Mesodermal cell (in vitro differentiated cells): ENCODE data around the gene TYROBP. TPM values are rescaled to one million over a fixed set of nuclear protein-coding genes. Genes with fewer than 3 reads are reported as not detected.
"Not testable (repeated sequence)": the region's sequence is repeated elsewhere in the genome, so short reads cannot be mapped to it uniquely, and the experiment has no call there.

Experiments used
- H3K27ac ChIP-seq: 2 replicates; pipeline ENCODE4 v1.7.0; 2013; ENCODE audit warnings: mild to moderate bottlenecking, low read depth, low read length, moderate library complexity; ENCODE audit not compliant: severe bottlenecking
- H3K36me3 ChIP-seq: 2 replicates; pipeline ENCODE4 v1.7.1; 2013; ENCODE audit warnings: mild to moderate bottlenecking, low read length, moderate library complexity; ENCODE audit not compliant: control insufficient read depth, insufficient read depth
- H3K4me1 ChIP-seq: one replicate; pipeline ENCODE4 v1.7.1; 2013; ENCODE audit warnings: mild to moderate bottlenecking, low read length; ENCODE audit not compliant: insufficient read depth, control insufficient read depth, poor library complexity, severe bottlenecking
- H3K4me3 ChIP-seq: 2 replicates; pipeline ENCODE4 v1.7.0; 2013; ENCODE audit warnings: low read length, control low read depth, mild to moderate bottlenecking; ENCODE audit not compliant: insufficient read depth, poor library complexity, severe bottlenecking; ENCODE audit errors: extremely low read depth
- H3K9me3 ChIP-seq: 2 replicates; pipeline ENCODE4 v1.7.1; 2013; ENCODE audit warnings: mild to moderate bottlenecking, low read length, moderate library complexity; ENCODE audit not compliant: control insufficient read depth
- whole genome bisulfite sequencing, 2 experiments: methylation state at CpG; one replicate each; pipeline ENCODE4 v1.1.5; 2013; ENCODE audit warnings: missing lambda C conversion rate in 2 of 2; ENCODE audit not compliant: insufficient coverage in 2 of 2; 5-methylcytosine and 5-hydroxymethylcytosine counted together
- polyA plus RNA-seq, 2 experiments: library from polyadenylated mRNA; stranded (reverse); fragments of 50-300 nt; gene quantifications; one replicate each; pipeline ENCODE4 v1.2.3, GENCODE V29; 2013

The TYROBP gene
- polyA plus RNA-seq (2013, experiment 1 of 2): 0.70 TPM
- polyA plus RNA-seq (2013, experiment 2 of 2): 0.76 TPM

DNA sequence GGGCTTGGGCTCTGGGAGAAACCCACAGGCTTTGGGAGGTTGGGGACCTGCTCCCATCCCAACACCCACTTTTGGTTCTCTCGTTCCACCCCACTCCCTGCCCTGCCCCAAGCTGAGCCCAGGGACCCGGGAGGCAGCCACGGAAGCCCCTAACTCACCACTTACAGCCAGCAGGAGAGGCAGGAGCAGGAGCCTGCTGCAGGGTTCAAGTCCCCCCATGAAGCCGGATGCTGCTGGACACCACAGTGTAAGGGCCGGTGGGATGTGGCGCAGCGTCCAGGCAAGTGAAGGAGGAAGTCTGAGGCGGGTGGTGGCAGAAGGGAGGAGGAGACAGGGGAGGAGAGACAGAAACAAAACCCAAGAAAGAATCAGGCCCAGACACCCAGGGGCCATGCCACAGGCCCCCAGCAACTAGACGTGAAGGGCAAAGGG is at the start of gene TYROBP:
Gene TYROBP, minus strand, starts transcription at position 286 of the 432 bp plus-strand sequence. Its CDS starts 67 bp downstream, at position 219.
- H3K36me3 ChIP-seq: no peaks in the 10 kb centered on the region
- H3K9me3 ChIP-seq: no peaks in the 10 kb centered on the region
- H3K4me1 ChIP-seq: peaks cover 4% of the 10 kb centered on the region
- no peak within 1 kb of the TSS for H3K27ac ChIP-seq
- no peak within 1 kb of the TSS for H3K4me3 ChIP-seq
- 88 to 90% methylated on average over 8 of the region's 9 CpGs for WGBS, 2 experiments

DNA sequence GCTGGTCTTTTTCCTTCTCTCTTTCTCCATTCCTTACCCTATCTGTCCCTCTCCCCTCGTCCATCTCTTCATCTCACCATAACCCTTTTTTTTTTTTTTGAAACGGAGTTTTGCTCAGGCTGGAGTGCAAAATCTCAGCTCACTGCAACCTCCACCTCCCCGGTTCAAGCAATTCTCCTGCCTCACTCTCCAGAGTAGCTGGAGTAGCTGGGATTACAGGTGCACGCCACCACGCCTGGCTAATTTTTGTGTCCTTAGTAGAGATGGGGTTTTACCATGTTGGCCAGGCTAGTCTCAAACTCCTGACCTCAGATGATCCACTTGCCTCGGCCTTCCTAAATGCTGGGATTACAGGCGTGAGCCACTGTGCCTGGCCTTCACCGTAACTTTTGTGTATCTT is 49.3 kb upstream of the TYROBP start:
- not testable (repeated sequence) for H3K36me3 ChIP-seq
- WGBS, 2 experiments: 88 to 93% methylated on average over 5 to 6 of the region's 8 CpGs

DNA sequence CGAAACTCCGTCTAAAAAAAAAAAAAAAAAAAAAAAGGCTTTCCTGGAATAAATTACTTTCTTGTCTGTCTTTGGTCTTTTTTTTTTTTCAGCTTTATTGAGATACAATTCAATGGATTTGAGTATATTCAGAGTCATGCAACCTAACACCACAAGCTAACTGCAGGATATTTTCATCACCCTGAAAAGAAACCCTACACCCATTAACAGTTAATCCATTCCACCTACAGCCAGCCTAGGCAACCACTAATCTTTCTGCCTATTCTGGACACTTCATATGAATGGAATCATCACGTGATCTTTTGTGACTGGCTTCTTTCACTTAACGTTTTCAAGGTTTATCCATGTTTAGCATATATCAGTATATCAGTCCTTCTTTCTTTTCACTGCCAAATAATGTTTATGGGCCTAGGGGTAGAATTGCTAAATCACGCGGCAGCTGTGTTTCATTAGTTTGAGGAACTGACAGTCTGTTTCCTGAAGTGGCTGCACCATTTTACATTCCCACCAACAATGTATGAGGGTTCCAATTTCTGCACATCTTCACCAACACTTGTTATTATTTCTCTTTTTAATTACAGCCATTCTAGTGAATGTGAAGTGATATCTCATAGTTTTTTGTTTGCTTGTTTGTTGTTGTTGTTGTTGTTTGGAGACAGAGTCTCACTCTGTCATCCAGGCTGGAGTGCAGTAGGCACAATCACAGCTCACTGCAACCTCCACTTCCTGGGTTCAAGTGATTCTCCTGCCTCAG is 48.0 kb upstream of the TYROBP start:
- H3K9me3 ChIP-seq: no peaks in the 10 kb centered on the region
- no peaks in the 10 kb centered on the region for H3K4me1 ChIP-seq
- 56 to 71% methylated on average over 1 to 2 of the region's 6 CpGs for WGBS, 2 experiments
- H3K27ac ChIP-seq: no peak overlapping the region
- H3K36me3 ChIP-seq: no peaks in the 10 kb centered on the region
- no peak overlapping the region for H3K4me3 ChIP-seq

More for the DNA sequence above, 49.3 kb upstream of the TYROBP start:
- not testable (repeated sequence) for H3K4me1 ChIP-seq, H3K9me3 ChIP-seq, H3K4me3 ChIP-seq, H3K27ac ChIP-seq

DNA sequence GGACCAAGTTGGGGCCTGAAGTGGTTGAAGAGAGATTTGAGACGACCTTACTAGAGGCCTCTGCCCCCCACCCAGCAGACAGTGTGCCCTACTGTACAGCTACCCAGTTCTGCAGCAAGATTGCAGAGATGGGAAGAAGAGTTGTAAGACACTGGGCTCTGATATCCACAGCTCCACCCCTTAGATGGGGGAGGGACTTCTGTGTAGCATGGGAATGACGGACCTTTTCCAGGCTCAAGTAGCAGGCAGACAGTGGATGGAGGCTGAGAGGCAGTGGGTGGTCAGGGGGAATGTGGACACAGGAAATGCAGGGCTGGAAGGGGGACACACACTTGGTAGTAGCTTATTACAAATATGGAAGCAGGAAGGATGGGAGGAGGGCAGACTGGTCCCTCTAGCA is 41.0 kb upstream of the TYROBP start:
- no peaks in the 10 kb centered on the region for H3K36me3 ChIP-seq
- H3K27ac ChIP-seq: no peak overlapping the region
- H3K4me1 ChIP-seq: no peaks in the 10 kb centered on the region
- no peaks in the 10 kb centered on the region for H3K9me3 ChIP-seq
- WGBS, 2 experiments: 17 to 33% methylated on average over 1 of the region's 2 CpGs
- H3K4me3 ChIP-seq: no peak overlapping the region

DNA sequence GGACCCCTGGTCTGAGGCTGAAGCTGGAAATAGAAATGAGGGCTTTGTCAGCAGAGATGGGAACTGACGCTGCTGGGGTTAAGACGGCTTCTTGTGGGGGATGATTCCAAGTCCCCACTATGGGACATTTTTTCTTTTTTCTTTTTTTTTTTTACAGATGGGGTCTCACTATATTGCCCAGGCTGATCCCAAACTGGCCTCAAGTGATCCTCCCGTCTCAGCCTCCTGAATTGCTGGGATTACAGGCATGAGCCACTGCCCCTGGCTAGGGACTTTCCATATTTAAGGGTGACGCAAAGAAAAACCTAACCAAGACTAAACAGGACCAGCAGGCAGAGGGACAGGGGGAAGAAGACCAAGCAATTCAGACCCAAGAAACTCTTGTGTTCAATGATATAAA is 38.1 kb upstream of the TYROBP start:
- Histone ChIP-seq H3K36me3 (peaks cover 7% of the 10 kb centered on the region), H3K27ac (no peak overlapping the region), H3K4me3 (no peak overlapping the region), H3K4me1 (no peaks in the 10 kb centered on the region), H3K9me3 (no peaks in the 10 kb centered on the region)
- WGBS, 2 experiments: 83 to 100% methylated on average over 1 to 2 of the region's 4 CpGs

DNA sequence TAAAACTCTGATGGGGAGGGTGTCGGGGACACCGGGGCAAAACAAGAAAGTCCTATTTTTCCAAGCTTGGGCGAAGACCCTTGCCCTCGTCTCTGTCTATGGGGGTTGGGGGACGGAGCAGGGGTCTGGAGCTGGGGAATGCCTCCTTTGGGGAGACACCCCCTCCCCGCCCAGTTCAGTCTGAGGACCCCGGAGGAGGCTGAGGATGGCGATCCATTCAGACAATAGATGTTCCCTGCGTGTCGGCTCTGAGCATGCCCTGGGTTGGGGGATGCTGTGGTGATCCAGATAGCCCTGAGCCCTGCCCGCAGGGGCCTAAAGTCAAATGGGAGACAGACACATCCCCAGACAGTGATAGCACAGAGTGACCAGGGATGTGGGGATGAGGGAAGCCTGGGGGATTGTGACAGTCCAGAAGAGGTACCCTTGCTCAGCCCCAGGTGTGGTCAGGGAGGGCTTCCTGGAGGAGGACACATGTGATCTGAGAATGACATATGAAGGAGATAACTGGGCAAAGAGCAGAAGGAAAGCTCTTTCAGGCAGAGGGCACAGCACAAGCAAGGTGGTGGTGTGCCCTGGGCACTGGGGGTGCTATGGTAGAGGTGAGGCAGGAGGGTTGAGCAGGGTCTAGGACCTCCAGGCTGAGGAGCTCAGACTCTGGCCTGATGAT is 37.2 kb upstream of the TYROBP start:
- Histone ChIP-seq H3K4me1 (no peaks in the 10 kb centered on the region), H3K4me3 (no peak overlapping the region), H3K9me3 (no peaks in the 10 kb centered on the region), H3K27ac (no peak overlapping the region), H3K36me3 (peaks cover 7% of the 10 kb centered on the region)
- 93 to 100% methylated on average over 5 to 9 of the region's 11 CpGs for WGBS, 2 experiments

DNA sequence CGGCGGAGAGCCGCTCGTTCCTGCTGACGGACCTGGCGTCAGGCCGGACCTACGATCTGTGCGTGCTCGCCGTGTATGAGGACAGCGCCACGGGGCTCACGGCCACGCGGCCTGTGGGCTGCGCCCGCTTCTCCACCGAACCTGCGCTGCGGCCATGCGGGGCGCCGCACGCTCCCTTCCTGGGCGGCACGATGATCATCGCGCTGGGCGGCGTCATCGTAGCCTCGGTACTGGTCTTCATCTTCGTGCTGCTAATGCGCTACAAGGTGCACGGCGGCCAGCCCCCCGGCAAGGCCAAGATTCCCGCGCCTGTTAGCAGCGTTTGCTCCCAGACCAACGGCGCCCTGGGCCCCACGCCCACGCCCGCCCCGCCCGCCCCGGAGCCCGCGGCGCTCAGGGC is 36.5 kb upstream of the TYROBP start:
- no peak overlapping the region for H3K27ac ChIP-seq
- H3K4me1 ChIP-seq: no peaks in the 10 kb centered on the region
- H3K36me3 ChIP-seq: peaks cover 13% of the 10 kb centered on the region
- 93 to 97% methylated on average over 42 to 45 of the region's 52 CpGs for WGBS, 2 experiments
- H3K9me3 ChIP-seq: no peaks in the 10 kb centered on the region
- no peak overlapping the region for H3K4me3 ChIP-seq

DNA sequence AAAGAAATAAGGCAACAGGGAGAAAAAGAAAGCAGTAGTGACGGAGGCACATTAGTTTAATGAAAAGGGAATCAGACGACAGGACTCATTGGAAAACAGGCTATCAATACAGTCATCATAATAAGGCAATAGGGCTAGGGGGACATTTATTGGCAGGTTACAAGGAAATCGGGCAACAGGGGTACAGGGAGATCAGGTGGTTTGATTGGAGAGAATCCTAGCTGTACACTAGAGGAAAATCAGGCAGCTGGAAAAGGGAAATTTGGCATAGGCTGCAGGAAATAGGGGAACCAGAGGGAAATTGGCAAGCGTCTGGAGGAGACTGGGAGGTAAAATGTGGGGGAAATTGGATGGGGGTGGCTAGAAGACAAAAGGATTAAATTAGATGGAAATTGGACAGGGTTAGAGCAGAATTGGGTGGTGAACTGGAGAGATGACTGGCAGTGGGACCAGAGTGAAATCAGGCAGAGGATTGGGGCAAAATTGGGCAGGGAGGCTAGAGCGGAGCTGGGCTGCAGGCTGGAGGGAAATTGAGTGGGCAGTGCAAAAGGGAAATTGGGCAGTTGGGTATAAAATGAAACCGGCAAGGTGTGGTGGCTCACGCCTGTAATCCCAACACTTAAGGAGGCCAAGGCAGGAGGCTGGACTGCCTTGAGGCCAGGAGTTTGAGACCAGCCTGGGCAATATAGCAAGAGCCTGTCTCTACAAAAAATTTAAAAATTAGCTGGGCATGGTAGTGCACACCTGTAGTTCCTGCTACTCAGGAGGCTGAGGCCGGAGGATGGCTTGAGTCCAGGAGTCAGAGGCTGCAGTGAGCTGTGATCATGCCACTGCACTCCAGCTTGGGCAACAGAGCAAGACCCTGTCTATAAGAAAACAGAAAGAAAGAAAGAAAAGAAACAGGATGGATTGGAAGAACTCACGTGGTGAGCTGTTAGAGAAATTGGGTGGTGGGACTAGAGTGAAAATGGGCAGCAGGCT is 35.5 kb upstream of the TYROBP start:
- H3K9me3 ChIP-seq: no peaks in the 10 kb centered on the region
- H3K27ac ChIP-seq: no peak overlapping the region
- H3K4me3 ChIP-seq: no peak overlapping the region
- H3K4me1 ChIP-seq: no peaks in the 10 kb centered on the region
- peaks cover 16% of the 10 kb centered on the region for H3K36me3 ChIP-seq
- 91 to 96% methylated on average over 8 to 9 of the region's 9 CpGs for WGBS, 2 experiments

DNA sequence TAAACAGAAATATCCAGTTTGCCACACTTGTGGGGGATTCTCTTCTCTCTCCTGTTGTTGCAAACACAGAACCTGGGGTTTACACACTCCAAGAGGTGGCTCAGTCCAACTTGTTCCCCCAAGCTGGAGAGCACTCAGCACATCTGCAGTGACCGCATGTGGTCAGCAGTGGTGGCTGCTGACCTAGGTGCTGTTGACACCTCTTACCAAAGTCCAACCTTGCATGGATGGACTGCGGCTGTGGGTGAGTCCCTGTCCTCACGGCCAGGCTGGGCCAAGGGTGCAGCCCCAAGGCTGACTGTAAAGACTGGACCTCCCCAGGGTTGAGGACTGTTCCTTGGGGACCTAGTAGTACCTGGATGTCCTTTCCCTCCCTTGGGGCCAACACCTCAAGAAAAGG is 34.1 kb upstream of the TYROBP start:
- peaks cover 18% of the 10 kb centered on the region for H3K36me3 ChIP-seq
- WGBS, 2 experiments: 100% methylated on average over 2 of the region's 3 CpGs
- no peaks in the 10 kb centered on the region for H3K9me3 ChIP-seq
- H3K27ac ChIP-seq: no peak overlapping the region
- H3K4me1 ChIP-seq: no peaks in the 10 kb centered on the region
- no peak overlapping the region for H3K4me3 ChIP-seq

DNA sequence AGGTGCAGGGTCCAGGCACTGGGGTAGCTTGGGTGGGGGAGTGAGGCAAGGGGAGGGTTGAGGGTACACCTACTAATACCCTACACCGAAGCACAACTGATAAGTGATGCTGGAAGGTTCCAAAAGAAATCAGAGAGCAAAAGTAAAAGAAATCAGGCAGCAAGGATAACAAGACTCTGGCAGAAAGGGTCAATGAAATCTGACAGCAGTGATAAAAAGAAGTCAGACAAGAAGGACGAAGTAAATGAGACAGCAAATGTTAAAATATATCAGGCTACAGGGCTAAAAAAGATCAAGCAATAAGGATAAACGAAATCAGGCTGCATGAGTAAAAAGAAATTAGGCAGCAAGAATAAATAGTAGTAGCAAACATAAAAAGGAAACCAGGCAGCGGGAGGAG is 32.7 kb upstream of the TYROBP start:
- H3K36me3 ChIP-seq: peaks cover 18% of the 10 kb centered on the region
- no peak overlapping the region for H3K4me3 ChIP-seq
- H3K27ac ChIP-seq: no peak overlapping the region
- 88 to 95% methylated on average over 3 to 4 of the region's 4 CpGs for WGBS, 2 experiments
- H3K9me3 ChIP-seq: no peaks in the 10 kb centered on the region
- H3K4me1 ChIP-seq: no peaks in the 10 kb centered on the region
